T1000 (cell line): ENCODE data around the gene RHOG.
"Not testable (repeated sequence)": the region's sequence is repeated elsewhere in the genome, so short reads cannot be mapped to it uniquely, and the experiment has no call there.

Experiments
- DNase-seq: peaks from one replicate; lab custom pipeline; 2025; ENCODE audit warnings: mixed read lengths; lab: John Stamatoyannopoulos, UW

Gene RHOG

GRCh38 chr11:3808861-3809623 is 31.7 kb downstream of the RHOG start:
- no peak for DNase-seq

- no peak for DNase-seq
Observed at GRCh38 chr11:3807909-3808860, 32.6 kb downstream of the RHOG start, which contains the start of gene PGAP2. TSS of gene PGAP2 (plus strand) at chr11:3808560. CDS start at chr11:3811260, 2,700 bp downstream.

- no peak for DNase-seq
Observed at GRCh38 chr11:3803726-3804495, 36.8 kb downstream of the RHOG start.

- DNase-seq = no peak
Observed at GRCh38 chr11:3802011-3802790, 38.6 kb downstream of the RHOG start.

GRCh38 chr11:3799873-3800272 is 40.9 kb downstream of the RHOG start:
- no peak for DNase-seq

- no peak for DNase-seq
Observed at GRCh38 chr11:3799143-3799542, 41.6 kb downstream of the RHOG start.

- DNase-seq = peak; percentile 98
Observed at GRCh38 chr11:3797329-3798090, 43.2 kb downstream of the RHOG start, which contains the start of gene NUP98. TSS of gene NUP98 (minus strand) at chr11:3797554. CDS start at chr11:3782117, 15,437 bp downstream.

- peak; percentile 61 for DNase-seq
Observed at GRCh38 chr11:3796801-3797328, 43.9 kb downstream of the RHOG start.

GRCh38 chr11:3796346-3796745 is 44.4 kb downstream of the RHOG start:
- no peak for DNase-seq

GRCh38 chr11:3796002-3796311 is 44.8 kb downstream of the RHOG start:
- DNase-seq = no peak

- no peak for DNase-seq
Observed at GRCh38 chr11:3795131-3796001, 45.4 kb downstream of the RHOG start.

- not testable (repeated sequence) for DNase-seq
Observed at GRCh38 chr11:3794387-3794786, 46.4 kb downstream of the RHOG start.

GRCh38 chr11:3786781-3787428 is 53.9 kb downstream of the RHOG start:
- DNase-seq = no peak

- DNase-seq = no peak
Observed at GRCh38 chr11:3783611-3784010, 57.1 kb downstream of the RHOG start.

- no peak for DNase-seq
Observed at GRCh38 chr11:3782963-3783362, 57.8 kb downstream of the RHOG start.

GRCh38 chr11:3781423-3781822 is 59.3 kb downstream of the RHOG start:
- DNase-seq = no peak
